WTC11 (cell line): Measurements from ENCODE around the gene TIMM21. TPM values are rescaled to one million over a fixed set of nuclear protein-coding genes. Genes with fewer than 3 reads are reported as not detected.

ENCODE experiments used
- ATAC-seq: fragments of 200-7000 bp; cut with Tn5 transposase; 2 replicates; pipeline ENCODE4 v1.10.0; 2021; ENCODE audit warnings: mild to moderate bottlenecking, moderate library complexity
- CTCF ChIA-PET: fragments of 300-600 bp; sonication (Branson Sonifier 250); formaldehyde crosslinking; loops from one replicate; lab custom pipeline; 2021; ENCODE audit warnings: antibody characterized with exemption; lab: Charles Lee
- POLR2A ChIA-PET: fragments of 350-600 bp; sonication (Branson Sonifier 250); formaldehyde crosslinking; loops from one replicate; lab custom pipeline; 2021; ENCODE audit warnings: antibody characterized with exemption; lab: Charles Lee
- DNase-seq: peaks from one replicate; pipeline ENCODE4 v3.0.0; 2021; ENCODE audit warnings: low spot score
- H3K27ac Mint-ChIP-seq: 2 replicates; pipeline ENCODE4 v1.8.0; 2021; ENCODE audit warnings: mixed read lengths
- H3K27me3 Mint-ChIP-seq: 2 replicates; pipeline ENCODE4 v1.8.0; 2021; ENCODE audit warnings: low read depth, mild to moderate bottlenecking, moderate library complexity, mixed read lengths
- H3K36me3 Mint-ChIP-seq: 2 replicates; pipeline ENCODE4 v1.8.0; 2021; ENCODE audit warnings: mixed read lengths
- H3K4me1 Mint-ChIP-seq: 2 replicates; pipeline ENCODE4 v1.8.0; 2022; ENCODE audit warnings: mixed read lengths
- H3K4me3 Mint-ChIP-seq: 2 replicates; pipeline ENCODE4 v1.8.0; 2021; ENCODE audit warnings: mild to moderate bottlenecking, moderate library complexity, mixed read lengths
- H3K9me3 Mint-ChIP-seq: 2 replicates; pipeline ENCODE4 v1.8.0; 2021; ENCODE audit warnings: mixed read lengths
- AFF4 ChIP-seq: sonication (generic); formaldehyde crosslinking; IDR thresholded peaks from 2 replicates; pipeline ENCODE4 v1.8.1; 2023; ENCODE audit warnings: mild to moderate bottlenecking, missing genetic modification reagents, borderline replicate concordance
- CREB1 ChIP-seq: sonication (generic); formaldehyde crosslinking; IDR thresholded peaks from 2 replicates; pipeline ENCODE4 v1.8.0; 2023; ENCODE audit warnings: mild to moderate bottlenecking, missing genetic modification reagents
- ETV6 ChIP-seq: sonication (generic); formaldehyde crosslinking; IDR thresholded peaks from 2 replicates; pipeline ENCODE4 v1.8.1; 2022; ENCODE audit warnings: mild to moderate bottlenecking, missing genetic modification reagents
- FOXP4 ChIP-seq: sonication (generic); formaldehyde crosslinking; IDR thresholded peaks from 2 replicates; pipeline ENCODE4 v1.8.0; 2022; ENCODE audit warnings: mild to moderate bottlenecking, missing genetic modification reagents
- GABPB1 ChIP-seq: sonication (generic); formaldehyde crosslinking; IDR thresholded peaks from 2 replicates; pipeline ENCODE4 v1.8.1; 2023; ENCODE audit warnings: mild to moderate bottlenecking, missing genetic modification reagents
- HMGA2 ChIP-seq: fragments of 250-450 bp; sonication (Bioruptor Pico); IDR thresholded peaks from 2 replicates; pipeline ENCODE4 v1.4.0; 2021; ENCODE audit warnings: mild to moderate bottlenecking, moderate library complexity
- JAZF1 ChIP-seq: fragments of 250-450 bp; sonication (Bioruptor Pico); IDR thresholded peaks from 2 replicates; pipeline ENCODE4 v1.9.0; 2021; ENCODE audit warnings: moderate library complexity, mild to moderate bottlenecking, inconsistent platforms
- KAT7 ChIP-seq: sonication (generic); formaldehyde crosslinking; IDR thresholded peaks from 2 replicates; pipeline ENCODE4 v1.8.1; 2023; ENCODE audit warnings: missing genetic modification reagents, mild to moderate bottlenecking, borderline replicate concordance
- NFYB ChIP-seq: sonication (generic); formaldehyde crosslinking; conservative IDR thresholded peaks from 2 replicates; pipeline ENCODE4 v1.8.0; 2022; ENCODE audit warnings: low read depth, missing genetic modification reagents
- PRRX2 ChIP-seq: fragments of 250-450 bp; sonication (Bioruptor Pico); IDR thresholded peaks from 2 replicates; pipeline ENCODE4 v1.8.0; 2021; ENCODE audit warnings: mild to moderate bottlenecking
- ZMAT4 ChIP-seq: fragments of 250-450 bp; sonication (Bioruptor Pico); IDR thresholded peaks from 2 replicates; pipeline ENCODE4 v1.9.0; 2021; ENCODE audit warnings: mild to moderate bottlenecking
- ZNF219 ChIP-seq: sonication (generic); formaldehyde crosslinking; IDR thresholded peaks from 2 replicates; pipeline ENCODE4 v1.8.0; 2023; ENCODE audit warnings: missing genetic modification reagents, mild to moderate bottlenecking, borderline replicate concordance
- ZNF281 ChIP-seq: sonication (generic); formaldehyde crosslinking; IDR thresholded peaks from 2 replicates; pipeline ENCODE4 v1.8.0; 2023; ENCODE audit warnings: mild to moderate bottlenecking, missing genetic modification reagents
- ZNF532 ChIP-seq: fragments of 250-450 bp; sonication (Bioruptor Pico); IDR thresholded peaks from 2 replicates; pipeline ENCODE4 v1.9.0; 2021; ENCODE audit warnings: mild to moderate bottlenecking, borderline replicate concordance
- total RNA-seq: library from RNA; stranded (reverse); gene quantifications from 3 replicates; pipeline ENCODE4 v1.2.3, GENCODE V29; 2021
- TF ChIP-seq, protein P1 (sequence below): sonication (generic); formaldehyde crosslinking; IDR thresholded peaks from 2 replicates; pipeline ENCODE4 v1.8.0; 2022; ENCODE audit warnings: missing genetic modification reagents
- TF ChIP-seq, protein P2 (sequence below): sonication (generic); formaldehyde crosslinking; IDR thresholded peaks from 2 replicates; pipeline ENCODE4 v1.8.1; 2022; ENCODE audit warnings: missing genetic modification reagents, borderline replicate concordance

TIMM21 gene
- total RNA-seq, 1 experiment from 2014 or later = 47.7 TPM

- Mint-ChIP-seq H3K4me1 (peaks cover 11% of the 10 kb centered on the region; the same call in 1 of the 2 replicates), H3K27ac (no peak overlapping the region)
- no peak for TF ChIP-seq GABPB1
- TF ChIP-seq, protein P1, sequence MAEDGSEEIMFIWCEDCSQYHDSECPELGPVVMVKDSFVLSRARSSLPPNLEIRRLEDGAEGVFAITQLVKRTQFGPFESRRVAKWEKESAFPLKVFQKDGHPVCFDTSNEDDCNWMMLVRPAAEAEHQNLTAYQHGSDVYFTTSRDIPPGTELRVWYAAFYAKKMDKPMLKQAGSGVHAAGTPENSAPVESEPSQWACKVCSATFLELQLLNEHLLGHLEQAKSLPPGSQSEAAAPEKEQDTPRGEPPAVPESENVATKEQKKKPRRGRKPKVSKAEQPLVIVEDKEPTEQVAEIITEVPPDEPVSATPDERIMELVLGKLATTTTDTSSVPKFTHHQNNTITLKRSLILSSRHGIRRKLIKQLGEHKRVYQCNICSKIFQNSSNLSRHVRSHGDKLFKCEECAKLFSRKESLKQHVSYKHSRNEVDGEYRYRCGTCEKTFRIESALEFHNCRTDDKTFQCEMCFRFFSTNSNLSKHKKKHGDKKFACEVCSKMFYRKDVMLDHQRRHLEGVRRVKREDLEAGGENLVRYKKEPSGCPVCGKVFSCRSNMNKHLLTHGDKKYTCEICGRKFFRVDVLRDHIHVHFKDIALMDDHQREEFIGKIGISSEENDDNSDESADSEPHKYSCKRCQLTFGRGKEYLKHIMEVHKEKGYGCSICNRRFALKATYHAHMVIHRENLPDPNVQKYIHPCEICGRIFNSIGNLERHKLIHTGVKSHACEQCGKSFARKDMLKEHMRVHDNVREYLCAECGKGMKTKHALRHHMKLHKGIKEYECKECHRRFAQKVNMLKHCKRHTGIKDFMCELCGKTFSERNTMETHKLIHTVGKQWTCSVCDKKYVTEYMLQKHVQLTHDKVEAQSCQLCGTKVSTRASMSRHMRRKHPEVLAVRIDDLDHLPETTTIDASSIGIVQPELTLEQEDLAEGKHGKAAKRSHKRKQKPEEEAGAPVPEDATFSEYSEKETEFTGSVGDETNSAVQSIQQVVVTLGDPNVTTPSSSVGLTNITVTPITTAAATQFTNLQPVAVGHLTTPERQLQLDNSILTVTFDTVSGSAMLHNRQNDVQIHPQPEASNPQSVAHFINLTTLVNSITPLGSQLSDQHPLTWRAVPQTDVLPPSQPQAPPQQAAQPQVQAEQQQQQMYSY (CRISPR knock-in tag) = no peak
- no peak for TF ChIP-seq HMGA2 (CRISPR knock-in tag)
- TF ChIP-seq FOXP4 (CRISPR knock-in tag) = no peak
- TF ChIP-seq, protein P2, sequence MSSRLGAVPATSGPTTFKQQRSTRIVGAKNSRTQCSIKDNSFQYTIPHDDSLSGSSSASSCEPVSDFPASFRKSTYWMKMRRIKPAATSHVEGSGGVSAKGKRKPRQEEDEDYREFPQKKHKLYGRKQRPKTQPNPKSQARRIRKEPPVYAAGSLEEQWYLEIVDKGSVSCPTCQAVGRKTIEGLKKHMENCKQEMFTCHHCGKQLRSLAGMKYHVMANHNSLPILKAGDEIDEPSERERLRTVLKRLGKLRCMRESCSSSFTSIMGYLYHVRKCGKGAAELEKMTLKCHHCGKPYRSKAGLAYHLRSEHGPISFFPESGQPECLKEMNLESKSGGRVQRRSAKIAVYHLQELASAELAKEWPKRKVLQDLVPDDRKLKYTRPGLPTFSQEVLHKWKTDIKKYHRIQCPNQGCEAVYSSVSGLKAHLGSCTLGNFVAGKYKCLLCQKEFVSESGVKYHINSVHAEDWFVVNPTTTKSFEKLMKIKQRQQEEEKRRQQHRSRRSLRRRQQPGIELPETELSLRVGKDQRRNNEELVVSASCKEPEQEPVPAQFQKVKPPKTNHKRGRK = no peak
- no peak for TF ChIP-seq ZNF532 (CRISPR knock-in tag)
- TF ChIP-seq, all 79 proteins: peak for 0
- no peak overlapping the region for H3K4me3 Mint-ChIP-seq
- ChIA-PET POLR2A (no interaction called here), CTCF (interaction anchor here (1.7 to 2.3 kb wide), 2 partner anchors 12 to 57 kb away, joined by 7 to 9 read pairs; no protein-coding TSS in a partner anchor)
- no peaks in the 10 kb centered on the region for H3K9me3 Mint-ChIP-seq
- H3K27me3 Mint-ChIP-seq = peaks cover 4% of the 10 kb centered on the region
- no peak for ATAC-seq
- no peaks in the 10 kb centered on the region for H3K36me3 Mint-ChIP-seq
- no peak for DNase-seq
Measured at GRCh38 chr18:74139888-74140287, 8.4 kb upstream of the TIMM21 start.

DNA sequence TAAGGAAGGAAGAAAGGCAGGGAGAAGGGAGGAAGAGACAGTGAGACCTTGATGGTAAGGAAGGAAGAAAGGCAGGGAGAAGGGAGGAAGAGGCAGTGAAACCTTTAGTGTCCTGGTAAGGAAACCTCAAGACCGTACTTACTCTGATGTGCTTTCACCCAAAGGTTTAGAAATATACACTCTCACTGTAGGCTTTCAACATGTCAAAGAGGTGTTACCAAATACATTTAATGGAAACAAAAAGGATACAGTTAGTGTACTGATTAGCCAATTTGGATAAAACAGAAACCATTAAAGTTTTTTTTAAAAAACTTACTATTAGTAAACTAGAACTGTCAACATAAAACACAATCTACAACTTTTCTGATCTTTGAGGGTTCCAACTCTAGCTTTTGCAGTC, 7.7 kb upstream of the TIMM21 start:
- Mint-ChIP-seq H3K36me3 (no peaks in the 10 kb centered on the region), H3K9me3 (no peaks in the 10 kb centered on the region), H3K27me3 (peaks cover 4% of the 10 kb centered on the region), H3K4me3 (no peak overlapping the region), H3K4me1 (peaks cover 11% of the 10 kb centered on the region; the same call in 1 of the 2 replicates), H3K27ac (no peak overlapping the region)
- ChIA-PET POLR2A (no interaction called here), CTCF (no interaction called here)
- ATAC-seq (no peak), DNase-seq (no peak)
- no peak for TF ChIP-seq ZMAT4
- TF ChIP-seq PRRX2 (CRISPR knock-in tag) = no peak
- no peak for TF ChIP-seq KAT7
- TF ChIP-seq ZNF281 = no peak
- TF ChIP-seq NFYB = no peak
- TF ChIP-seq CREB1 = no peak
- TF ChIP-seq JAZF1 = no peak
- TF ChIP-seq AFF4 (CRISPR knock-in tag) = no peak
- TF ChIP-seq ZNF219 (CRISPR knock-in tag) = no peak
- no peak for TF ChIP-seq ETV6 (CRISPR knock-in tag)
